SJCRH30 (cell line): ENCODE data around the gene SIVA1. TPM values are rescaled to one million over a fixed set of nuclear protein-coding genes. Genes with fewer than 3 reads are reported as not detected.

Experiments used
- DNase-seq, 2 experiments: peaks; one replicate each; pipeline ENCODE4 v3.0.0-alpha.2; 2015 to 2020
- H3K27ac ChIP-seq: fragments of 250-450 bp; sonication (Bioruptor Pico); 2 replicates; pipeline ENCODE4 v1.5.1; 2020; ENCODE audit warnings: mild to moderate bottlenecking, moderate library complexity
- H3K27me3 ChIP-seq: fragments of 250-450 bp; sonication (Bioruptor Pico); 2 replicates; pipeline ENCODE4 v1.5.1; 2020; ENCODE audit warnings: mild to moderate bottlenecking, moderate library complexity
- H3K36me3 ChIP-seq: fragments of 250-450 bp; sonication (Bioruptor Pico); 2 replicates; pipeline ENCODE4 v1.5.1; 2020; ENCODE audit warnings: mild to moderate bottlenecking, moderate library complexity
- H3K4me1 ChIP-seq: fragments of 250-450 bp; sonication (Bioruptor Pico); 2 replicates; pipeline ENCODE4 v1.5.1; 2020; ENCODE audit warnings: mild to moderate bottlenecking, moderate library complexity
- H3K4me3 ChIP-seq: fragments of 250-450 bp; sonication (Bioruptor Pico); 2 replicates; pipeline ENCODE4 v1.5.1; 2020; ENCODE audit warnings: mild to moderate bottlenecking, moderate library complexity
- H3K9me3 ChIP-seq: fragments of 250-450 bp; sonication (Bioruptor Pico); replicated peaks from 2 replicates; pipeline ENCODE4 v1.5.1; 2020; ENCODE audit warnings: mild to moderate bottlenecking, moderate library complexity
- total RNA-seq: library from RNA; depleted of rRNA; stranded (reverse); fragments of >200 nt; shearing (Covaris generic); gene quantifications from 2 replicates; pipeline ENCODE4 v1.2.3, GENCODE V29; 2014

Gene SIVA1
- total RNA-seq, 1 experiment from 2014 or later: 105 TPM

GRCh38 chr14:104735830-104736642 lies 16.9 kb upstream of the SIVA1 start:
- Histone ChIP-seq H3K4me3 (no peak overlapping the region), H3K27me3 (peaks cover 9% of the 10 kb centered on the region; the same call in 1 of the 2 replicates), H3K4me1 (no peaks in the 10 kb centered on the region), H3K27ac (no peak overlapping the region), H3K36me3 (no peaks in the 10 kb centered on the region), H3K9me3 (no peaks in the 10 kb centered on the region)
- no peak for DNase-seq

GRCh38 chr14:104738375-104739019 lies 14.4 kb upstream of the SIVA1 start:
- H3K4me3 ChIP-seq: no peak overlapping the region
- no peak overlapping the region for H3K27ac ChIP-seq
- H3K27me3 ChIP-seq: peaks cover 9% of the 10 kb centered on the region; the same call in 1 of the 2 replicates
- H3K9me3 ChIP-seq: no peaks in the 10 kb centered on the region
- no peak for DNase-seq
- H3K4me1 ChIP-seq: peaks cover 8% of the 10 kb centered on the region; the same call in 1 of the 2 replicates
- H3K36me3 ChIP-seq: no peaks in the 10 kb centered on the region

GRCh38 chr14:104739026-104739425 lies 13.9 kb upstream of the SIVA1 start:
- H3K27me3 ChIP-seq: peaks cover 9% of the 10 kb centered on the region; the same call in 1 of the 2 replicates
- H3K4me3 ChIP-seq: no peak overlapping the region
- H3K4me1 ChIP-seq: peaks cover 8% of the 10 kb centered on the region; the same call in 1 of the 2 replicates
- no peak for DNase-seq
- H3K36me3 ChIP-seq: no peaks in the 10 kb centered on the region
- H3K9me3 ChIP-seq: no peaks in the 10 kb centered on the region
- no peak overlapping the region for H3K27ac ChIP-seq

GRCh38 chr14:104739546-104740516 lies 13.1 kb upstream of the SIVA1 start:
- no peak overlapping the region for H3K4me3 ChIP-seq
- peaks cover 9% of the 10 kb centered on the region; the same call in 1 of the 2 replicates for H3K27me3 ChIP-seq
- no peak for DNase-seq
- H3K9me3 ChIP-seq: no peaks in the 10 kb centered on the region
- H3K36me3 ChIP-seq: no peaks in the 10 kb centered on the region
- H3K27ac ChIP-seq: no peak overlapping the region
- H3K4me1 ChIP-seq: peaks cover 8% of the 10 kb centered on the region; the same call in 1 of the 2 replicates

- H3K9me3 ChIP-seq: no peaks in the 10 kb centered on the region
- no peak overlapping the region for H3K4me3 ChIP-seq
- H3K27me3 ChIP-seq: peaks cover 9% of the 10 kb centered on the region; the same call in 1 of the 2 replicates
- H3K36me3 ChIP-seq: no peaks in the 10 kb centered on the region
- H3K27ac ChIP-seq: no peak overlapping the region
- H3K4me1 ChIP-seq: peaks cover 8% of the 10 kb centered on the region; the same call in 1 of the 2 replicates
- no peak for DNase-seq
These were observed 11.7 kb upstream of the SIVA1 start for GRCh38 chr14:104741108-104741802.

GRCh38 chr14:104741803-104742251 lies 11.1 kb upstream of the SIVA1 start:
- H3K27ac ChIP-seq: no peak overlapping the region
- no peaks in the 10 kb centered on the region for H3K9me3 ChIP-seq
- H3K4me3 ChIP-seq: no peak overlapping the region
- H3K4me1 ChIP-seq: peaks cover 11% of the 10 kb centered on the region; the same call in 1 of the 2 replicates
- no peak for DNase-seq
- peaks cover 9% of the 10 kb centered on the region; the same call in 1 of the 2 replicates for H3K27me3 ChIP-seq
- no peaks in the 10 kb centered on the region for H3K36me3 ChIP-seq

- peak overlapping the region; percentile 43 for H3K27ac ChIP-seq
- peaks cover 19% of the 10 kb centered on the region for H3K4me1 ChIP-seq
- peaks cover 7% of the 10 kb centered on the region; the same call in 1 of the 2 replicates for H3K27me3 ChIP-seq
- no peaks in the 10 kb centered on the region for H3K9me3 ChIP-seq
- no peaks in the 10 kb centered on the region for H3K36me3 ChIP-seq
- H3K4me3 ChIP-seq: no peak overlapping the region
- no peak for DNase-seq
These were observed 10.1 kb upstream of the SIVA1 start for GRCh38 chr14:104742586-104743455.

- Histone ChIP-seq H3K4me3 (no peak overlapping the region), H3K27me3 (no peaks in the 10 kb centered on the region; the same call in 1 of the 2 replicates), H3K9me3 (no peaks in the 10 kb centered on the region), H3K27ac (peak overlapping the region; percentile 43), H3K36me3 (no peaks in the 10 kb centered on the region), H3K4me1 (peaks cover 28% of the 10 kb centered on the region)
- peak; percentile 65 to 68 for DNase-seq
These were observed 9.2 kb upstream of the SIVA1 start for GRCh38 chr14:104743461-104744380.

- Histone ChIP-seq H3K4me3 (no peak overlapping the region), H3K4me1 (peaks cover 28% of the 10 kb centered on the region), H3K27me3 (no peaks in the 10 kb centered on the region; the same call in 1 of the 2 replicates), H3K36me3 (no peaks in the 10 kb centered on the region), H3K27ac (no peak overlapping the region), H3K9me3 (no peaks in the 10 kb centered on the region)
- no peak for DNase-seq
These were observed 8.5 kb upstream of the SIVA1 start for GRCh38 chr14:104744484-104744883.

- no peaks in the 10 kb centered on the region for H3K9me3 ChIP-seq
- H3K4me3 ChIP-seq: no peak overlapping the region
- DNase-seq: no peak
- no peaks in the 10 kb centered on the region for H3K36me3 ChIP-seq
- no peaks in the 10 kb centered on the region; the same call in 1 of the 2 replicates for H3K27me3 ChIP-seq
- peaks cover 28% of the 10 kb centered on the region for H3K4me1 ChIP-seq
- no peak overlapping the region for H3K27ac ChIP-seq
These were observed 7.5 kb upstream of the SIVA1 start for GRCh38 chr14:104745431-104745830.

- Histone ChIP-seq H3K36me3 (no peaks in the 10 kb centered on the region), H3K27me3 (no peaks in the 10 kb centered on the region; the same call in 1 of the 2 replicates), H3K27ac (no peak overlapping the region), H3K4me1 (peaks cover 28% of the 10 kb centered on the region), H3K4me3 (no peak overlapping the region), H3K9me3 (no peaks in the 10 kb centered on the region)
- DNase-seq: no peak
These were observed 6.8 kb upstream of the SIVA1 start for GRCh38 chr14:104746071-104746545.

- Histone ChIP-seq H3K4me3 (no peak overlapping the region), H3K9me3 (no peaks in the 10 kb centered on the region), H3K27me3 (no peaks in the 10 kb centered on the region; the same call in 1 of the 2 replicates), H3K27ac (no peak overlapping the region), H3K36me3 (no peaks in the 10 kb centered on the region), H3K4me1 (peaks cover 28% of the 10 kb centered on the region)
- DNase-seq: peak in 1 of 2 experiments; percentile 35
These were observed 5.9 kb upstream of the SIVA1 start for GRCh38 chr14:104746934-104747481.
